Measurements from ENCODE around the gene GHSR.

Gene GHSR

DNA sequence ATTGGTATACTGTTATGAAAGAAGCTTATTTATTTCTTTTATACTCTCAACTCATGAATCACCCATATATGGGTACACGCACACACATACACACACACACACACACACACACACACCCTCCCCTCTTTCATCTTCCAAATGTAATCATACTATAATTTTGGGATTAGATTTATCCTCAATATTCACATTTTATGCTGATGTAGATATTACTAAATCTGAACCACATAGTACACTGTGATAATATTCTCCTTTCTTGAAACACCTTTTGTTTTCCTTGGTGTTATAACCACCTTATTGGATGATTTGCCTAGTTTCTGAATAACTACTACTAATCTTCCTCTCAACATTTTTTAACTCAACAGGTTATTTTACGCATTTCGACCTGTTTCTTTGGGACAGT lies 8.1 kb upstream of the GHSR start:
- no peaks in the 10 kb centered on the region for H3K36me3 ChIP-seq (ENCODE audit: insufficient read depth, low read length)
- H3F3A ChIP-seq (ENCODE audit: insufficient read depth, low read length), result no peaks in the 10 kb centered on the region
- no peaks in the 10 kb centered on the region for H3K27me3 ChIP-seq (ENCODE audit: insufficient read depth, low read length)
- H4K20me1 ChIP-seq (ENCODE audit: insufficient read depth, low read length), result no peaks in the 10 kb centered on the region
- H3K79me2 ChIP-seq (ENCODE audit: insufficient read depth, low read length), result no peaks in the 10 kb centered on the region
- no peak for TF ChIP-seq EZH2 (IDR thresholded peaks at IDR 0.05; ENCODE audit: borderline replicate concordance, low read length)
- TF ChIP-seq, protein P1, sequence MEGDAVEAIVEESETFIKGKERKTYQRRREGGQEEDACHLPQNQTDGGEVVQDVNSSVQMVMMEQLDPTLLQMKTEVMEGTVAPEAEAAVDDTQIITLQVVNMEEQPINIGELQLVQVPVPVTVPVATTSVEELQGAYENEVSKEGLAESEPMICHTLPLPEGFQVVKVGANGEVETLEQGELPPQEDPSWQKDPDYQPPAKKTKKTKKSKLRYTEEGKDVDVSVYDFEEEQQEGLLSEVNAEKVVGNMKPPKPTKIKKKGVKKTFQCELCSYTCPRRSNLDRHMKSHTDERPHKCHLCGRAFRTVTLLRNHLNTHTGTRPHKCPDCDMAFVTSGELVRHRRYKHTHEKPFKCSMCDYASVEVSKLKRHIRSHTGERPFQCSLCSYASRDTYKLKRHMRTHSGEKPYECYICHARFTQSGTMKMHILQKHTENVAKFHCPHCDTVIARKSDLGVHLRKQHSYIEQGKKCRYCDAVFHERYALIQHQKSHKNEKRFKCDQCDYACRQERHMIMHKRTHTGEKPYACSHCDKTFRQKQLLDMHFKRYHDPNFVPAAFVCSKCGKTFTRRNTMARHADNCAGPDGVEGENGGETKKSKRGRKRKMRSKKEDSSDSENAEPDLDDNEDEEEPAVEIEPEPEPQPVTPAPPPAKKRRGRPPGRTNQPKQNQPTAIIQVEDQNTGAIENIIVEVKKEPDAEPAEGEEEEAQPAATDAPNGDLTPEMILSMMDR (IDR thresholded peaks at IDR 0.05; ENCODE audit: low read length), result no peak
- no peak overlapping the region for H3K9ac ChIP-seq (ENCODE audit: low read length)
- no peaks in the 10 kb centered on the region for H3K4me1 ChIP-seq (ENCODE audit: insufficient read depth, low read length, severe bottlenecking)
- H3K9me3 ChIP-seq (ENCODE audit: low read length), result no peaks in the 10 kb centered on the region
- no peaks in the 10 kb centered on the region for H3K9me2 ChIP-seq (ENCODE audit: low read depth, low read length)
- no peak overlapping the region for H3K4me2 ChIP-seq (ENCODE audit: low read length)
- H3K4me3 ChIP-seq (ENCODE audit: low read depth, low read length, poor library complexity, severe bottlenecking), result no peak overlapping the region
- H2AFZ ChIP-seq (ENCODE audit: low read length), result no peak overlapping the region
- no peak overlapping the region for H3K27ac ChIP-seq (ENCODE audit: low read depth, low read length, poor library complexity, severe bottlenecking)

DNA sequence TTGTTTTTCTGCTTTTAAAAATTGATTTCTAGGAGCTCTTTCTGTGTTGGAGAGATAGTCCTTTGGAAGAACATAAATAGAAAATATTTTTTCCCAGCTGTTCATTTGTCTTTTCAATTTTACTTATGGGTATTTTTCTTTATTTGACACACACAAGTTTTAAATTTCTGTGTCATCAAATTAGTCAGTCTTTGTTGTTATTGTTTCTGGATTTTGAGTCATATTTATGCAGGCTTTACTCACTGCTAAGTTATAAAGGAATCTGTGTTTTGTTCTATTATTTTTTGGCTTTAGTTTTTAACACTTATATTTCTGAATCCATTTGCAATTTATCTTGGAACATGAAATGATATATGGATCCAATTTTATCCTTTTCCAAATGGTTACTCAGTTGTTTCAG lies 5.9 kb upstream of the GHSR start:
- H3K27ac ChIP-seq (ENCODE audit: low read depth, low read length, poor library complexity, severe bottlenecking), result no peak overlapping the region
- H3K9ac ChIP-seq (ENCODE audit: low read length), result no peak overlapping the region
- H2AFZ ChIP-seq (ENCODE audit: low read length), result no peak overlapping the region
- H3F3A ChIP-seq (ENCODE audit: insufficient read depth, low read length), result no peaks in the 10 kb centered on the region
- no peaks in the 10 kb centered on the region for H3K9me3 ChIP-seq (ENCODE audit: low read length)
- H3K4me1 ChIP-seq (ENCODE audit: insufficient read depth, low read length, severe bottlenecking), result no peaks in the 10 kb centered on the region
- H3K36me3 ChIP-seq (ENCODE audit: insufficient read depth, low read length), result no peaks in the 10 kb centered on the region
- H3K9me2 ChIP-seq (ENCODE audit: low read depth, low read length), result no peaks in the 10 kb centered on the region
- no peaks in the 10 kb centered on the region for H3K27me3 ChIP-seq (ENCODE audit: insufficient read depth, low read length)
- no peaks in the 10 kb centered on the region for H4K20me1 ChIP-seq (ENCODE audit: insufficient read depth, low read length)
- TF ChIP-seq, protein P1 (IDR thresholded peaks at IDR 0.05; ENCODE audit: low read length), result no peak
- no peak for TF ChIP-seq EZH2 (IDR thresholded peaks at IDR 0.05; ENCODE audit: borderline replicate concordance, low read length)
- no peak overlapping the region for H3K4me3 ChIP-seq (ENCODE audit: low read depth, low read length, poor library complexity, severe bottlenecking)
- no peaks in the 10 kb centered on the region for H3K79me2 ChIP-seq (ENCODE audit: insufficient read depth, low read length)
- H3K4me2 ChIP-seq (ENCODE audit: low read length), result no peak overlapping the region

DNA sequence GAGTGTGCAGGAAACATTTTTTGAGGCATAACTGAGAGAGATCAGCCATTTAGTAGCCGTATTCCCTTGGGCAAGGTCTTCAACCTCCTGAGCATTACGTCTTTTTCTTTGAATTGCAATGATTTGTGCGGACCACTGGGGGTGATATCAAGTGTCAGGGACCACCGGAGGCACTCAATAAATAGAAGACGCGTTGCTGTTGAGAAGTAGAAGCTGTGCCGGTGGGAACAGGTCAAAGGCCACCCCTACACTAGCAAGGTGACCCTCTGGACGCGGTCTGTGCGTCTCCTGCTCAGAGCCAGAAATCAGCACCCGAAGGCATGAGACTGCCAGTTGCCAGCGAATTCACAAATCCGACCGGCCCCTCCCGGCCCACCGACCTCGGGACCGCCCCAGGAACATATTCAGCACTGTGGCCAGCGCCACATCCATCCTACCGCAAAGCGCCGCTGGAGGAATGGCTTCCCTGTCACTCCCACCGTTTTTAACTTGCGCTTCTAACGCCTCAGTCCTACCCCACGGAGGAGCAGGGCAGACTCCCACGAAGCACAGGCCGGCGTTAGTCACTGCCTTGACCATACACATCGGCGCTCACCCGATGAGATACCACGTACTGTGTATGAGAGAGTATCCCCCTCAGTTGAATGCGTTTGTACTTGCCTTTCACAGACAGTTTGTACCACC lies 1.4 kb upstream of the GHSR start:
- Histone ChIP-seq H3K9me3 (ENCODE audit: low read length) (no peaks in the 10 kb centered on the region), H2AFZ (ENCODE audit: low read length) (no peak overlapping the region), H3K27me3 (ENCODE audit: insufficient read depth, low read length) (no peaks in the 10 kb centered on the region), H3K9me2 (ENCODE audit: low read depth, low read length) (no peaks in the 10 kb centered on the region; the same call in 1 of the 2 replicates), H3F3A (ENCODE audit: insufficient read depth, low read length) (no peaks in the 10 kb centered on the region), H3K79me2 (ENCODE audit: insufficient read depth, low read length) (no peaks in the 10 kb centered on the region), H3K9ac (ENCODE audit: low read length) (no peak overlapping the region), H3K36me3 (ENCODE audit: insufficient read depth, low read length) (no peaks in the 10 kb centered on the region), H3K27ac (ENCODE audit: low read depth, low read length, poor library complexity, severe bottlenecking) (no peak overlapping the region), H3K4me3 (ENCODE audit: low read depth, low read length, poor library complexity, severe bottlenecking) (no peak overlapping the region), H3K4me2 (ENCODE audit: low read length) (no peak overlapping the region), H3K4me1 (ENCODE audit: insufficient read depth, low read length, severe bottlenecking) (no peaks in the 10 kb centered on the region), H4K20me1 (ENCODE audit: insufficient read depth, low read length) (no peaks in the 10 kb centered on the region)
- TF ChIP-seq, protein P1 (IDR thresholded peaks at IDR 0.05; ENCODE audit: low read length), result no peak
- TF ChIP-seq EZH2 (IDR thresholded peaks at IDR 0.05; ENCODE audit: borderline replicate concordance, low read length), result no peak
